NT2/D1 (cell line): ENCODE data around the gene ADSL.
"Not testable (repeated sequence)": the region's sequence is repeated elsewhere in the genome, so short reads cannot be mapped to it uniquely, and the experiment has no call there.

Experiments
- DNase-seq: peaks from one replicate; pipeline ENCODE4 v3.0.0-alpha.2; 2011; ENCODE audit warnings: low read depth, low spot score
- H3K27me3 ChIP-seq: 2 replicates; pipeline ENCODE4 v1.6.0; 2011; ENCODE audit warnings: mild to moderate bottlenecking; ENCODE audit not compliant: insufficient read length, insufficient read depth
- H3K36me3 ChIP-seq: 2 replicates; pipeline ENCODE4 v1.6.1; 2011; ENCODE audit warnings: mild to moderate bottlenecking, low read length, mixed read lengths; ENCODE audit not compliant: insufficient read depth, insufficient read length
- H3K4me1 ChIP-seq: 2 replicates; pipeline ENCODE4 v1.5.1; 2011; ENCODE audit not compliant: insufficient read depth, insufficient read length
- H3K4me3 ChIP-seq: 2 replicates; pipeline ENCODE4 v1.5.1; 2011; ENCODE audit warnings: low read depth; ENCODE audit not compliant: insufficient read length
- H3K9ac ChIP-seq: 2 replicates; pipeline ENCODE4 v1.6.0; 2011; ENCODE audit warnings: low read depth; ENCODE audit not compliant: insufficient read length
- H3K9me3 ChIP-seq: 2 replicates; pipeline ENCODE4 v1.5.1; 2011; ENCODE audit warnings: mild to moderate bottlenecking, low read length; ENCODE audit not compliant: insufficient read depth
- SUZ12 ChIP-seq: IDR thresholded peaks from 2 replicates; pipeline ENCODE4 v1.6.1; 2011; ENCODE audit not compliant: insufficient read length, insufficient read depth; ENCODE audit errors: extremely low read depth
- YY1 ChIP-seq: IDR thresholded peaks from 2 replicates; pipeline ENCODE4 v1.6.1; 2011; ENCODE audit not compliant: insufficient read length, insufficient read depth
- ZNF274 ChIP-seq: IDR thresholded peaks from 2 replicates; pipeline ENCODE4 v1.6.1; 2011; ENCODE audit warnings: mild to moderate bottlenecking, low read depth, low read length

ADSL gene

GRCh38 chr22:40310081-40310767 lies 36.1 kb upstream of the ADSL start:
- Histone ChIP-seq H3K9ac (no peak overlapping the region), H3K9me3 (no peaks in the 10 kb centered on the region), H3K36me3 (peaks cover 73% of the 10 kb centered on the region), H3K4me1 (no peaks in the 10 kb centered on the region), H3K27me3 (no peaks in the 10 kb centered on the region), H3K4me3 (no peak overlapping the region)
- DNase-seq = no peak
- no peak for TF ChIP-seq ZNF274
- no peak for TF ChIP-seq YY1

DNA sequence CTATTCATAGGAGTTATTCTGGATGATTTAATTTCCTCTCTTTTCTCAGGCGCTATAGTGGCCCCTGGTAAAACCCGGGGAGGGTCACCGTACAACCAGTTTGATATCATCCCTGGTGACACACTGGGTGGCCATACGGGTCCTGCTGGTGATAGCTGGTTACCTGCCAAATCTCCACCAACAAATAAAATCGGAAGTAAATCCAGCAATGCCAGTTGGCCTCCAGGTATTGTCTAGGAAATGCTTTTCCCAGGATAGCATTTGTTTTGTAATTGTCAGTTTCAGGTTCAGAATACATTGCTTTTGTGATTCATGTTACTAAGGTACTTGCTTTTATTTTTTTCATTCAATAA lies 35.6 kb upstream of the ADSL start:
- Histone ChIP-seq H3K36me3 (peaks cover 76% of the 10 kb centered on the region), H3K4me1 (no peaks in the 10 kb centered on the region), H3K4me3 (no peak overlapping the region), H3K9ac (no peak overlapping the region), H3K9me3 (no peaks in the 10 kb centered on the region), H3K27me3 (no peaks in the 10 kb centered on the region)
- TF ChIP-seq YY1 = no peak
- no peak for TF ChIP-seq ZNF274
- no peak for TF ChIP-seq SUZ12
- no peak for DNase-seq

DNA sequence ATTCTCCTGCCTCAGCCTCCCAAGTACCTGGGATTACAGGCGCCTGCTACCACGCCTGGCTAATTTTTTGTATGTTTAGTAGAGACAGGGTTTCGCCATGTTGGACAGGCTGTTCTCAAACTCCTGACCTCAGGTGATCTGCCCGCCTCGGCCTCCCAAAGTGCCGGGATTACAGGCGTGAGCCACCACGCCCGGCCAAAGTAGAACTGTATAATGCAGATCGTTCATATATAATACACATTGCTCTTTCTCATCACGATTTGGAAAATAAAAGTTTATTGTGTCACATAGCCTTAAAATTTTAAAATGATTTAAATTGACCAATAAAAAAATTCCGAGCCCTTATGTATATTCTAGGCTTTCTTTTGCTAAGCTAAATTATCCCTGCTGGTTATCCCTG lies 34.7 kb upstream of the ADSL start:
- H3K36me3 ChIP-seq = peaks cover 83% of the 10 kb centered on the region
- DNase-seq, H3K4me1 ChIP-seq, H3K9ac ChIP-seq, H3K9me3 ChIP-seq, H3K4me3 ChIP-seq, H3K27me3 ChIP-seq: not testable (repeated sequence)

- DNase-seq = no peak
- Histone ChIP-seq H3K36me3 (peaks cover 87% of the 10 kb centered on the region), H3K4me1 (no peaks in the 10 kb centered on the region), H3K9ac (no peak overlapping the region), H3K27me3 (no peaks in the 10 kb centered on the region), H3K4me3 (no peak overlapping the region), H3K9me3 (no peaks in the 10 kb centered on the region)
- TF ChIP-seq YY1 (no peak), ZNF274 (no peak), SUZ12 (no peak)
Measured at GRCh38 chr22:40312050-40312449, 34.2 kb upstream of the ADSL start.

- Histone ChIP-seq H3K9ac (no peak overlapping the region), H3K4me1 (no peaks in the 10 kb centered on the region), H3K27me3 (no peaks in the 10 kb centered on the region), H3K36me3 (peaks cover 82% of the 10 kb centered on the region), H3K9me3 (no peaks in the 10 kb centered on the region), H3K4me3 (no peak overlapping the region)
- DNase-seq = no peak
- TF ChIP-seq SUZ12 = no peak
- no peak for TF ChIP-seq ZNF274
- TF ChIP-seq YY1 = no peak
Measured at GRCh38 chr22:40313007-40313406, 33.3 kb upstream of the ADSL start.

- Histone ChIP-seq H3K9me3 (no peaks in the 10 kb centered on the region), H3K27me3 (no peaks in the 10 kb centered on the region), H3K36me3 (peaks cover 72% of the 10 kb centered on the region), H3K4me1 (no peaks in the 10 kb centered on the region), H3K4me3 (no peak overlapping the region), H3K9ac (no peak overlapping the region)
- no peak for TF ChIP-seq SUZ12
- TF ChIP-seq ZNF274 = no peak
- TF ChIP-seq YY1 = no peak
- DNase-seq = no peak
Measured at GRCh38 chr22:40314041-40314440, 32.3 kb upstream of the ADSL start.

GRCh38 chr22:40320687-40321086 lies 25.6 kb upstream of the ADSL start:
- peaks cover 56% of the 10 kb centered on the region for H3K36me3 ChIP-seq
- no peaks in the 10 kb centered on the region for H3K9me3 ChIP-seq
- H3K9ac ChIP-seq = no peak overlapping the region
- no peaks in the 10 kb centered on the region for H3K27me3 ChIP-seq
- no peak overlapping the region for H3K4me3 ChIP-seq
- no peak for TF ChIP-seq SUZ12
- no peak for TF ChIP-seq YY1
- TF ChIP-seq ZNF274 = no peak
- DNase-seq = no peak
- H3K4me1 ChIP-seq = peaks cover 4% of the 10 kb centered on the region

DNA sequence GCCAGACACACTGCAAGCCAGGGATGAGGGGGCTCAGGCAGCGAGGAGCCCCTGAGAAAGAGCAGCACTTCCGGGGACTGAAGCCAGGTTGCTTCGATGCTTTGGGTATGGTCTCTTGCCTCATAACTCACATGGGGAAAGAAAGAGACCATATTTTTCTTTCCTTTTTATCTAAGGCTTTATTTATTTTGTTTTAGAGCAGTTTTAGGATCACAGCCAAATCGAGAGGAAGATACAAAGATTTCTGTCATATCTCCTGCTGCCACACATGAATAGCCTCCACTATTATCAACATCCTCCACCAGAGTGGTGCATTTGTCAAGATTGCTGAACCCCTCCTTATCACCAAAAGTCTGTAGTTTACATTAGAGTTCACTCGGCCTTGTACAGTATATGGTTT lies 24.3 kb upstream of the ADSL start:
- Histone ChIP-seq H3K9me3 (no peaks in the 10 kb centered on the region), H3K36me3 (peaks cover 46% of the 10 kb centered on the region), H3K9ac (no peak overlapping the region), H3K4me1 (peaks cover 4% of the 10 kb centered on the region), H3K4me3 (no peak overlapping the region), H3K27me3 (no peaks in the 10 kb centered on the region)
- no peak for DNase-seq
- TF ChIP-seq YY1 = no peak
- no peak for TF ChIP-seq SUZ12
- no peak for TF ChIP-seq ZNF274
